Measurements from ENCODE around the gene MTTP. TPM values are rescaled to one million over a fixed set of nuclear protein-coding genes. Genes with fewer than 3 reads are reported as not detected.

Gene MTTP
- total RNA-seq, 1 donor from 2014 or later: 0.26 TPM

DNA sequence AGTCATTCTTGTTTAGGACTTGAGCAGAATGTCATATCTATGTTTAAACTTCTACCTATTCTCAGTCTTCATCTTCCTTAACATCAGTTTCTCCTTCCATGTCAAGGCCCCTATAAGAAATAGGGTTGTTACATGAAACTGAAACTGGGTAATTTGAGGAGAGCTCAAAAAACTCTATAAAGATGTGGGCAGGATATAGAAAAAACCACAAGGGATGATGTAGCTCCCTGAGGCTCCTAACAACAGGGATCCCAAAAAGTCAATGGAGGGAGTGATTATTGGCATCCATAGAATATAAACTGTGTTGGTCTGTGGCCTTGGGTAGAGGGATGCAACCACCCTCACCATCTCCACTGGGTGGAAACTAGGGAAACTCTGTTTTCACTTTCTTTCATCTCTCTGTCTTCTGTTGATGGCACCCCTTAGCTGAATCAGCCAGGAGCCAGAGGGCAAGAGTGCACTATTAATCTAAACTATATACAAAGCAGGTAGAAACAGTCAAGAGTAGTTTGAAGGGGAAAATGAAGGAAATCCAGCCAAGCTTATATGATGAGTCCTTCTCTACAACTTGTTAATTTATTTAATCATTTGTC lies 55.4 kb downstream of the MTTP start:
- TF ChIP-seq, protein P1, sequence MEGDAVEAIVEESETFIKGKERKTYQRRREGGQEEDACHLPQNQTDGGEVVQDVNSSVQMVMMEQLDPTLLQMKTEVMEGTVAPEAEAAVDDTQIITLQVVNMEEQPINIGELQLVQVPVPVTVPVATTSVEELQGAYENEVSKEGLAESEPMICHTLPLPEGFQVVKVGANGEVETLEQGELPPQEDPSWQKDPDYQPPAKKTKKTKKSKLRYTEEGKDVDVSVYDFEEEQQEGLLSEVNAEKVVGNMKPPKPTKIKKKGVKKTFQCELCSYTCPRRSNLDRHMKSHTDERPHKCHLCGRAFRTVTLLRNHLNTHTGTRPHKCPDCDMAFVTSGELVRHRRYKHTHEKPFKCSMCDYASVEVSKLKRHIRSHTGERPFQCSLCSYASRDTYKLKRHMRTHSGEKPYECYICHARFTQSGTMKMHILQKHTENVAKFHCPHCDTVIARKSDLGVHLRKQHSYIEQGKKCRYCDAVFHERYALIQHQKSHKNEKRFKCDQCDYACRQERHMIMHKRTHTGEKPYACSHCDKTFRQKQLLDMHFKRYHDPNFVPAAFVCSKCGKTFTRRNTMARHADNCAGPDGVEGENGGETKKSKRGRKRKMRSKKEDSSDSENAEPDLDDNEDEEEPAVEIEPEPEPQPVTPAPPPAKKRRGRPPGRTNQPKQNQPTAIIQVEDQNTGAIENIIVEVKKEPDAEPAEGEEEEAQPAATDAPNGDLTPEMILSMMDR (IDR thresholded peaks at IDR 0.05; ENCODE audit: unreplicated experiment): no peak
- Mint-ChIP-seq H3K4me1 (ENCODE audit: unreplicated experiment) (no peaks in the 10 kb centered on the region), H3K9me3 (ENCODE audit: unreplicated experiment) (no peaks in the 10 kb centered on the region), H3K27ac (ENCODE audit: unreplicated experiment) (no peak overlapping the region), H3K4me3 (ENCODE audit: unreplicated experiment) (no peak overlapping the region), H3K36me3 (ENCODE audit: low read depth, unreplicated experiment) (no peaks in the 10 kb centered on the region), H3K27me3 (ENCODE audit: unreplicated experiment) (no peaks in the 10 kb centered on the region)
- DNase-seq (ENCODE audit: low spot score): no peak

DNA sequence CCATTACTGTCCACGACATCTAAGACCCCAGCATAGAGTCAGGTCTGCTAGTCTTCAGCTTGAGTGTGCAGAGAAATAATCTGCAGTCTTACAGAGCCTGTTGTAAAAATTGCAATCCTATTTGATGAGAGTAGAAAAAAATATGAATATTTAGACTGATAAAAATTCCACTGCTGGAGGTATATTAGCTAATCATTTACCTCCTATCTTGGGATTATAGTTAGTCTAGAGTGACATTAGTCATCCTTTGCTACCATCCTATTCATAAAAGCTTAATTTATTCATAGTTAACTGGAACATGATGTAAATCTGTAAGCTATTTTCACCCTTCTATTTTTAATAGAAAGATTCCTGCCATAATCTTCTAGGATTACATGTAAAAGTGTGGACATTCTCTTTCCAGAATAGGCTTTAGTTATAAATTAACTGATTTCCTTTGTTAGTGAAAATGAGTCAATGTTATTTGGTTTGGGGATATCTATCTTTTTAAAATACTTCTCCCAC lies 56.3 kb downstream of the MTTP start:
- DNase-seq (ENCODE audit: low spot score): no peak
- Mint-ChIP-seq H3K27ac (ENCODE audit: unreplicated experiment) (no peak overlapping the region), H3K36me3 (ENCODE audit: low read depth, unreplicated experiment) (no peaks in the 10 kb centered on the region), H3K9me3 (ENCODE audit: unreplicated experiment) (no peaks in the 10 kb centered on the region), H3K4me3 (ENCODE audit: unreplicated experiment) (no peak overlapping the region), H3K27me3 (ENCODE audit: unreplicated experiment) (no peaks in the 10 kb centered on the region), H3K4me1 (ENCODE audit: unreplicated experiment) (no peaks in the 10 kb centered on the region)
- TF ChIP-seq, protein P1 (IDR thresholded peaks at IDR 0.05; ENCODE audit: unreplicated experiment): no peak

DNA sequence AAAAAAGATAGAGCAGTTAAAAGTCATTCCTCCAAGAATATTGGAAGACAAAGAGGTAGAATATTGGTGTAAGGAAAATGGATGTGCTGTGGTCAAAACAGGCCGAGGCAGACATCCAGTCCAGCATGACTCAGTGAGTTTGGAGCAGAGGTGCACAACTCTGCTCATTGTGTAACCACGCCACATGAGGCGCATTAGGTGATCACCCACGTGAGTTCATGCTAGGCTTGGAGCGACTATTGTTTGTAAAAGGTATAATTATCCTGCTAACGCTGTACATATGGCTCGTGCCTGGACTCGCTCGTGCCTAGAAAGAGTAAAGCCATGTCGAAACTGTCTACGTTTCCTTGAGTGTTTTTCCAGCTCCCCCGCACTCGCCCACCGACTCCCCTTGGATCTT lies 59.1 kb downstream of the MTTP start:
- TF ChIP-seq, protein P1 (IDR thresholded peaks at IDR 0.05; ENCODE audit: unreplicated experiment): no peak

DNA sequence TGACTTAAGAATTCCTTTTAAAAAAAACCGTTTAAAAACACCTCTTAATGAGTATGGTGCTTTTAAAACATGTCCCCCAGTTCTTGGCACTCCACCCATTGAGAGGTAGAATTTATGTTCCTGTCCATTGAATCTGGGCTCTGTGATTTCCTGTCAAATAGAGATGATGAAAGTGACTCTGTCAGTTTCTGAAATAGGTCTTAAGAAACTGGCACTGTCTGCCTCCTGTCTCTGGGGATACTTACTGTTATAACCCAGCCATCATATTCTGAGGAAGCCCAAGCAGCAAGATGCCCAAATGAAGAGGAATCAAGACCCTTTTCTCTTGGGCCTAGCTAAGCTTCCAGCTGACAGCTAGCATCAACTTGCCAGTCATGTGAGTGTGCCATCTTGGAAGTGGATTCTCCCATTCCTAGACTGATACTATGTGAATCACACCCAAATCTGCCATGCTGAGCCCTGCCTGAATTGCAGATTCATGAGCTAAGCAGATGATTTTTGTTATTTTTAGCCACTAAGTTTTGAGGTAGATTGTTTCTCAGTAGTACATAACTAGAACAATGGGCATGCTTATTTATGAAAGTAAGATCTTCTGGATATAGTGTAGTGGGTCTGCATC lies 60.2 kb downstream of the MTTP start:
- Mint-ChIP-seq H3K4me3 (ENCODE audit: unreplicated experiment) (no peak overlapping the region), H3K36me3 (ENCODE audit: low read depth, unreplicated experiment) (no peaks in the 10 kb centered on the region), H3K9me3 (ENCODE audit: unreplicated experiment) (no peaks in the 10 kb centered on the region), H3K4me1 (ENCODE audit: unreplicated experiment) (no peaks in the 10 kb centered on the region), H3K27ac (ENCODE audit: unreplicated experiment) (no peak overlapping the region), H3K27me3 (ENCODE audit: unreplicated experiment) (no peaks in the 10 kb centered on the region)
- TF ChIP-seq, protein P1 (IDR thresholded peaks at IDR 0.05; ENCODE audit: unreplicated experiment): no peak
- no peak for DNase-seq (ENCODE audit: low spot score)

More for the DNA sequence above, 59.1 kb downstream of the MTTP start:
- Mint-ChIP-seq H3K4me1 (ENCODE audit: unreplicated experiment) (no peaks in the 10 kb centered on the region), H3K27ac (ENCODE audit: unreplicated experiment) (no peak overlapping the region), H3K9me3 (ENCODE audit: unreplicated experiment) (no peaks in the 10 kb centered on the region), H3K36me3 (ENCODE audit: low read depth, unreplicated experiment) (no peaks in the 10 kb centered on the region), H3K4me3 (ENCODE audit: unreplicated experiment) (no peak overlapping the region), H3K27me3 (ENCODE audit: unreplicated experiment) (no peaks in the 10 kb centered on the region)
- no peak for DNase-seq (ENCODE audit: low spot score)

DNA sequence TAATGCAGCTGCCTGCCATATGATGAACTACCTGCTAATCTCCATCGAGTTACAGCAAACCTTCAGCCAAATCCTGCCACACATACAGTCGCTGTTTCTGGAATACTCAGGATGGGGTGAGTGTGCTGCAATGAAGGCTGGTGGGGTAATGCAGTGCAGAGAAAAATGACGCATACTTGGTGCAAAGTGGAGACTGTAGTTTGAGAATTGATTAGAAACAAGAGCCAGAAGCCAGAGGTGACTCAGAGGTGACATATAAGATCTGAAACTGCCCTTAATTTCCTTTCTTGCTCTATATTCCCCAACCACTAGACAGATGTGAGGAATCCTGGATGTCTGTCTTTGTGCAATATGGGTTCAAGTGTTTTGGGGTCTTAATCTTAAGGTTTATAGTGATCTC lies 61.0 kb downstream of the MTTP start:
- TF ChIP-seq, protein P1 (IDR thresholded peaks at IDR 0.05; ENCODE audit: unreplicated experiment): no peak
- Mint-ChIP-seq H3K36me3 (ENCODE audit: low read depth, unreplicated experiment) (no peaks in the 10 kb centered on the region), H3K4me3 (ENCODE audit: unreplicated experiment) (no peak overlapping the region), H3K9me3 (ENCODE audit: unreplicated experiment) (no peaks in the 10 kb centered on the region), H3K27ac (ENCODE audit: unreplicated experiment) (no peak overlapping the region), H3K27me3 (ENCODE audit: unreplicated experiment) (no peaks in the 10 kb centered on the region), H3K4me1 (ENCODE audit: unreplicated experiment) (peaks cover 3% of the 10 kb centered on the region)
- no peak for DNase-seq (ENCODE audit: low spot score)
